ENCODE results near the gene CENPL.

CENPL gene

DNA sequence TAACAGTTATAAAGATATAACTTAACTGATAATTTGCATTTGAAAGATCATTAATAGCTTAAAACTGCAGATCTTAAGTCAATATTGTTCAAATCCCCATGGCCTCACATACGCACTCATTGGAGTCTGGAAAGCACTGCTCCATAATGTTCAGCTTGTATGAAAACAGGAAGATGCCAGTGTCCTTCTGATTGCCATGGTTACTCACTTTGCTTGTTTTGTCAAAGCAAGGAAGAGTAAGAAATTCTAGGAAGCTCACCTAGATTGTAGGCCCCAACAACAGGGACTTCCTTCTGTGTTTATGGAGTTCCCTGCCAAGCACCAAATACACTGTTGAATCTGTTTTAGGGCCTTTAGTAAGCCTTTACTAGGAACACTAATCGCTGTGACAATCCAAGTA lies 32.2 kb upstream of the CENPL start:
- H3K27me3 ChIP-seq (ENCODE audit: insufficient read depth, poor library complexity, severe bottlenecking) = no peaks in the 10 kb centered on the region
- no peak for TF ChIP-seq POLR2AphosphoS5 (IDR thresholded peaks at IDR 0.05; ENCODE audit: low read depth)
- no peak for TF ChIP-seq GABPA (IDR thresholded peaks at IDR 0.05; ENCODE audit: low read depth)
- H3K27ac ChIP-seq (replicated peaks) = no peak overlapping the region
- H3K4me3 ChIP-seq (replicated peaks; ENCODE audit: insufficient read depth, low read length) = no peak overlapping the region
- DNase-seq (ENCODE audit: low read depth in 1 of 2, low spot score in 1 of 2) = no peak

DNA sequence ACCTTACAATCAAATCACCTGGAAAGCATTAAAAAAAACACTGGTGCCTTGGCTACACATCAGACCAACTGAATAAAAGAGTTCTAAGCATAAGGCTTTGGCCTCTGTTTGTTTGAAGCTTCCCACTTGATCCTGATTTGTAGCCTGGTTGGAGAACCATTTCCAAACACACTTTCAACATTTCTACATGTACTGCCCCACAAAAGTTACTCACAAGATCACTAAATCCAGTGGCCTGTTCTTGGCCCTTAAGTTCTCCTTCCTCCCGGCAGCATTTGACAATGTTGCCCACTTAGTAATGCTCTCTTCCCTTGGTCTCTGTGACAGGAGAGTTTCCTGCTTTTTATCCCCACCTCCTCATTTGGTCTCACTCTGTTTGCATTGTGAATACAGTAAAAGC lies 31.3 kb upstream of the CENPL start:
- no peak for DNase-seq (ENCODE audit: low read depth in 1 of 2, low spot score in 1 of 2)
- Histone ChIP-seq H3K27me3 (ENCODE audit: insufficient read depth, poor library complexity, severe bottlenecking) (no peaks in the 10 kb centered on the region), H3K27ac (replicated peaks) (no peak overlapping the region), H3K4me3 (replicated peaks; ENCODE audit: insufficient read depth, low read length) (no peak overlapping the region)
- TF ChIP-seq, protein P1, sequence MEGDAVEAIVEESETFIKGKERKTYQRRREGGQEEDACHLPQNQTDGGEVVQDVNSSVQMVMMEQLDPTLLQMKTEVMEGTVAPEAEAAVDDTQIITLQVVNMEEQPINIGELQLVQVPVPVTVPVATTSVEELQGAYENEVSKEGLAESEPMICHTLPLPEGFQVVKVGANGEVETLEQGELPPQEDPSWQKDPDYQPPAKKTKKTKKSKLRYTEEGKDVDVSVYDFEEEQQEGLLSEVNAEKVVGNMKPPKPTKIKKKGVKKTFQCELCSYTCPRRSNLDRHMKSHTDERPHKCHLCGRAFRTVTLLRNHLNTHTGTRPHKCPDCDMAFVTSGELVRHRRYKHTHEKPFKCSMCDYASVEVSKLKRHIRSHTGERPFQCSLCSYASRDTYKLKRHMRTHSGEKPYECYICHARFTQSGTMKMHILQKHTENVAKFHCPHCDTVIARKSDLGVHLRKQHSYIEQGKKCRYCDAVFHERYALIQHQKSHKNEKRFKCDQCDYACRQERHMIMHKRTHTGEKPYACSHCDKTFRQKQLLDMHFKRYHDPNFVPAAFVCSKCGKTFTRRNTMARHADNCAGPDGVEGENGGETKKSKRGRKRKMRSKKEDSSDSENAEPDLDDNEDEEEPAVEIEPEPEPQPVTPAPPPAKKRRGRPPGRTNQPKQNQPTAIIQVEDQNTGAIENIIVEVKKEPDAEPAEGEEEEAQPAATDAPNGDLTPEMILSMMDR (IDR thresholded peaks at IDR 0.05; ENCODE audit: insufficient read depth, low read length) = no peak
- TF ChIP-seq POLR2AphosphoS5 (IDR thresholded peaks at IDR 0.05; ENCODE audit: low read depth) = no peak
- TF ChIP-seq, protein P2, sequence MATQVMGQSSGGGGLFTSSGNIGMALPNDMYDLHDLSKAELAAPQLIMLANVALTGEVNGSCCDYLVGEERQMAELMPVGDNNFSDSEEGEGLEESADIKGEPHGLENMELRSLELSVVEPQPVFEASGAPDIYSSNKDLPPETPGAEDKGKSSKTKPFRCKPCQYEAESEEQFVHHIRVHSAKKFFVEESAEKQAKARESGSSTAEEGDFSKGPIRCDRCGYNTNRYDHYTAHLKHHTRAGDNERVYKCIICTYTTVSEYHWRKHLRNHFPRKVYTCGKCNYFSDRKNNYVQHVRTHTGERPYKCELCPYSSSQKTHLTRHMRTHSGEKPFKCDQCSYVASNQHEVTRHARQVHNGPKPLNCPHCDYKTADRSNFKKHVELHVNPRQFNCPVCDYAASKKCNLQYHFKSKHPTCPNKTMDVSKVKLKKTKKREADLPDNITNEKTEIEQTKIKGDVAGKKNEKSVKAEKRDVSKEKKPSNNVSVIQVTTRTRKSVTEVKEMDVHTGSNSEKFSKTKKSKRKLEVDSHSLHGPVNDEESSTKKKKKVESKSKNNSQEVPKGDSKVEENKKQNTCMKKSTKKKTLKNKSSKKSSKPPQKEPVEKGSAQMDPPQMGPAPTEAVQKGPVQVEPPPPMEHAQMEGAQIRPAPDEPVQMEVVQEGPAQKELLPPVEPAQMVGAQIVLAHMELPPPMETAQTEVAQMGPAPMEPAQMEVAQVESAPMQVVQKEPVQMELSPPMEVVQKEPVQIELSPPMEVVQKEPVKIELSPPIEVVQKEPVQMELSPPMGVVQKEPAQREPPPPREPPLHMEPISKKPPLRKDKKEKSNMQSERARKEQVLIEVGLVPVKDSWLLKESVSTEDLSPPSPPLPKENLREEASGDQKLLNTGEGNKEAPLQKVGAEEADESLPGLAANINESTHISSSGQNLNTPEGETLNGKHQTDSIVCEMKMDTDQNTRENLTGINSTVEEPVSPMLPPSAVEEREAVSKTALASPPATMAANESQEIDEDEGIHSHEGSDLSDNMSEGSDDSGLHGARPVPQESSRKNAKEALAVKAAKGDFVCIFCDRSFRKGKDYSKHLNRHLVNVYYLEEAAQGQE (IDR thresholded peaks at IDR 0.05; ENCODE audit: insufficient replicate concordance, low read depth) = no peak
- no peak for TF ChIP-seq GABPA (IDR thresholded peaks at IDR 0.05; ENCODE audit: low read depth)
- no peak for TF ChIP-seq SPI1 (IDR thresholded peaks at IDR 0.05; ENCODE audit: borderline replicate concordance, low read depth)

DNA sequence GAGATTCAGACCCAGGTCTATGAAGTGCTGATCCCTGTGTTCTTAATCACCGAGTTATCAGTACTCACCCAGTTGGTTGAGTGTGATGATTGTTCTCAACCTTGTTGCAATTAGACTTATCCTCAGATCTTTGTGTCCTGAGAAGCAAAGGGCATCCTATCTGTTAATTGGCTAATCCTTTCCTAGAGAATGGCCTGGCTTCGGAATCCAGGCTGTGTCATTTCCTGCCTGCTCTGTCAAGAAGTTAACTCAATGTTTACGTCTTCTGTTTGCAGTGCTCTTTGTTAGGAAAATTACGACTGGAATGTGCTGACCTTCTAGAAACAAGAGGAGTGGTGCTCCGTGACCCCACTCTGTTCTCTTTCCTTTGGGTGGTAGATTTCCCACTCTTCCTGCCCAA lies 28.4 kb upstream of the CENPL start:
- H3K4me3 ChIP-seq (replicated peaks; ENCODE audit: insufficient read depth, low read length) = no peak overlapping the region
- no peak for DNase-seq (ENCODE audit: low read depth in 1 of 2, low spot score in 1 of 2)
- TF ChIP-seq, protein P2 (IDR thresholded peaks at IDR 0.05; ENCODE audit: insufficient replicate concordance, low read depth) = no peak
- TF ChIP-seq, protein P1 (IDR thresholded peaks at IDR 0.05; ENCODE audit: insufficient read depth, low read length) = no peak
- no peak for TF ChIP-seq SPI1 (IDR thresholded peaks at IDR 0.05; ENCODE audit: borderline replicate concordance, low read depth)
- TF ChIP-seq POLR2AphosphoS5 (IDR thresholded peaks at IDR 0.05; ENCODE audit: low read depth) = no peak
- H3K27ac ChIP-seq (replicated peaks) = no peak overlapping the region
- no peaks in the 10 kb centered on the region for H3K27me3 ChIP-seq (ENCODE audit: insufficient read depth, poor library complexity, severe bottlenecking)

DNA sequence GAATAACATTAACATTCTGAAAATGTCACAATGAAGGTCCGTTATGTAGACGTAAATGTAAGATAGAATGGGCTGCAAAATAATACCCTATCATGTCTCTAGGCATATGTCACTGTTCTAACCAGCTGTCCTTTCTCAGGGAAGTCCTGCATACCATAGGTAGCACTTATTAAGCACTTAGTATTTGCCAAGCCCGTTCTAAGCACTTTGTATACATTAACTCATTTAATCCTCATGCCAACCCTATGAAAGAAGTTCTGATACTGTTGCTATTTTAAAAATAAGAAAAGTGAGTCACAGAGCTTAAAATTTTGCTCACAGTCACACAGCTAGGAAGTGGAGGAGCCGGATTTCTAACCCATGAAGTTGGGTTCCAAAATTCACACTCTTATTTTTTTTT lies 27.4 kb upstream of the CENPL start:
- Histone ChIP-seq H3K4me3 (replicated peaks; ENCODE audit: insufficient read depth, low read length) (no peak overlapping the region), H3K27ac (replicated peaks) (no peak overlapping the region), H3K27me3 (ENCODE audit: insufficient read depth, poor library complexity, severe bottlenecking) (no peaks in the 10 kb centered on the region)
- DNase-seq (ENCODE audit: low read depth in 1 of 2, low spot score in 1 of 2) = no peak
- TF ChIP-seq, protein P1 (IDR thresholded peaks at IDR 0.05; ENCODE audit: insufficient read depth, low read length) = no peak
- TF ChIP-seq SPI1 (IDR thresholded peaks at IDR 0.05; ENCODE audit: borderline replicate concordance, low read depth) (no peak), GABPA (IDR thresholded peaks at IDR 0.05; ENCODE audit: low read depth) (no peak), POLR2AphosphoS5 (IDR thresholded peaks at IDR 0.05; ENCODE audit: low read depth) (no peak)
- TF ChIP-seq, protein P2 (IDR thresholded peaks at IDR 0.05; ENCODE audit: insufficient replicate concordance, low read depth) = no peak
